Pulmonary artery endothelial cell (primary cell): ENCODE measurements around the gene SLMAP. TPM values are rescaled to one million over a fixed set of nuclear protein-coding genes. Genes with fewer than 3 reads are reported as not detected.
"Not testable (repeated sequence)": the region's sequence is repeated elsewhere in the genome, so short reads cannot be mapped to it uniquely, and the experiment has no call there.

Experiments
- DNase-seq: peaks from one replicate; pipeline ENCODE4 v3.0.0-alpha.2; 2011; ENCODE audit warnings: low read depth, low spot score
- total RNA-seq: library from RNA; depleted of rRNA; stranded (reverse); fragments of >200 nt; gene quantifications from 2 replicates; pipeline ENCODE4 v1.2.3, GENCODE V29; 2014

SLMAP gene
- total RNA-seq, 1 donor from 2014 or later, result 38.1 TPM

GRCh38 chr3:57884436-57884835, 128.3 kb downstream of the SLMAP start:
- DNase-seq, result not testable (repeated sequence)

DNA sequence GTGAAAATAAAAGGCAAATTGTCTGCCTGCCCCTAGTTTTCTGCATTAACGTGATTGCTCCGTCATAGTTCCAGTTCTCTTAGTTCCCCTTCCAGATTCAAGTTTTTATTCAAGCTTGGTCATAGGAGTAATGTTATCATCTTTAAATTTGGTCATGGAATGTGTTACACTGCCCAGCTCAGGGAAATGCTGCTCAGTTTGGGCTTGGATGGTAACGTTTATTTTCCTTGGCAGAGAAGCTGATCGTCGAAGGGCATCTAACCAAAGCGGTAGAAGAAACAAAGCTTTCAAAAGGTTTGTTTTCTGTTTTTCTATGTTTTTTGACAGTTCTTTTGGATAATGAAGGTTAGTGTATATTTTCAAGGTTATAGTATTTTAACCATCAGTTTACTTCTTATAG, 133.7 kb downstream of the SLMAP start:
- DNase-seq, result no peak

GRCh38 chr3:57890874-57891273, 134.8 kb downstream of the SLMAP start:
- DNase-seq, result no peak

GRCh38 chr3:57892423-57892822, 136.3 kb downstream of the SLMAP start:
- no peak for DNase-seq

- DNase-seq, result no peak
These were observed 137.0 kb downstream of the SLMAP start for GRCh38 chr3:57893156-57893555.

DNA sequence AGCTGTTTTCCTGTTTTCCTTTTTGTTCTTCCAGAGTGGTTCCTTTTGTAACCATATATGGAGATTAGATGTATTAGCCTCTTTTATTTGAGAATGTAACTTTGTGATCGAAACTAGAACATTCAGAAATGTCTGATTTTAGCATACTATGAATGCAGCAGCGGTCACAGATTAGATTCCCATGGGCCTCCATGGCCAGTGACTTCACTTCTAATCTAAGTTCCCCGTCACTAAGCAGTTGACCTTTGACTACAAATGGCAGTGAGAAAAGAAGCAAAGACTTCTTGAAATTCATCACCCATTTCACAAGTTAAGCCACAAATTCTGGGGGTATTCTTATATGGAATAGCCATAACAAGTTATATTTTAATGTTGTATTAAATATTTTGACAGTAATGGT, 137.6 kb downstream of the SLMAP start:
- DNase-seq, result no peak

DNA sequence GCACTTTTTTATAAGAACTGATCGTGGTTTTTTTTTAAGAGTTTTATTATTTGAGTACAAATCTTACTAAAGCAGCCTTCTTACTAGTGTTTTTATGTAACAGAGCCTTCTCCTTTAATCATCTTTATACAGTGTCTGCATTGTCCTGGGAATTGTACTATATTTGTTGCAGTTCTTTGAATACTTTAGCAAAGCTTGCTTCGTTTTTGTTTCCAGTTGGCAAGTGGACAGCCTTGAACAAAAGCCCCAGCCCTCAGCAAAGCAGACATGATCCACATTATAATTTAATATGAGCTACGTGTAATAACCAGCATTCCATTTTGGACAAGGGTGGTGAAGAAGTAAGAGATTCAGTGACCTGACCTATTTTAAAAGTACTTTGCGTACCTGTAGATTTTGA, 139.9 kb downstream of the SLMAP start:
- no peak for DNase-seq

GRCh38 chr3:57896691-57897090, 140.6 kb downstream of the SLMAP start:
- DNase-seq, result no peak

GRCh38 chr3:57900786-57901185, 144.7 kb downstream of the SLMAP start:
- no peak for DNase-seq

DNA sequence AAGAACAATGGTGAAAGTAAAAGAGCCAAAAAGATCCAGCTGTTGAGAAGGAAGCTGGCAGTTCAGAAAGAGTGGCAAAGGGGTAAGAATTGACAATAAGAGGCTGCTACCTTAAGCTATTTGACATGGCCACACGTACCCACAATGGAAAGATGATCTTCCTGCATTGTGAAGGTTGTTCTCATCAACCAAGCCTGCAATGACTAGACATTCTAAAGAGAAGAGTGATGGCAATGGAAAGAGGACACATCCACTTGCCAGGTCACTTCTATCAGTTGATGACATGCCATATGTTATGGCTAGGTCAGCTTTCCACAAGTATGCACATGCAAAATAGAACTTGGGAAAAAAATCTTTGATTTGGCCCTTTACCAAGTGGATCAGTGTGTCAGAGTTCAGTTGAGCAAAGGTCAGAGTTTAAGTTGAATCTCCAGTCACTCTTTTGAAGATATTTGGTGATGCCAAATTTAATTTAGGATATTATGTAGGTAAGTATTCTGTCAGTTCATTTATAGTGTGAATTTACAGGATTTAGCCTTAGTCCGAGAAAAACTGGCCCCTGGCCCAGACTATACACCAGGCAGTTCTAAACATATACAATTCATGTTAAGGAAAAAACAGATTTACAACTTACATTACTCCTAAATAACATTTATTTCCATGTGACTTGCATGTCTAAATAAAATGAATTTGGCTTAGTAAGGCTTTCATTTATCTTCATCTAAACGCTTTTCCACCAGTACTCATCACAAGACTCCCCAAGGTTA, 147.2 kb downstream of the SLMAP start:
- DNase-seq, result no peak

DNA sequence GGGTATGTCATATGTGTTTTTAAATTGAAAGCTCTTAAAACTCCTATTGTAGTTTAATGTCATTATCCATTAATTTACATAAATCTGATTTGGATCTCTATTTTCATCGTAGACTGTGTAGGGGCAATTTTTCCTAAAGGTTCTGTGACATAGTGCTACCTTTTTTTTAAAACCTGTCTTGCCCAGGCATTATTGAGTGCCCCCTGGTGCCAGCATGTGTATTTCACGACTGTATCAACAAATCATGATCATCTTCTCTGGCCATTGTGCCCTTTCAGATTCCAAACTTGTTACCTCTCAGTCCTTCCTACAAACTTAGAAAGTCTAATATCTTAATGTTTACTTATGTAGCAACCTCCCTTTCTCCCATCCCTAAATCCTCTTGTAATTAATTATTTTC, 154.9 kb downstream of the SLMAP start:
- DNase-seq, result no peak

GRCh38 chr3:57911593-57911992, 155.5 kb downstream of the SLMAP start:
- DNase-seq, result no peak

DNA sequence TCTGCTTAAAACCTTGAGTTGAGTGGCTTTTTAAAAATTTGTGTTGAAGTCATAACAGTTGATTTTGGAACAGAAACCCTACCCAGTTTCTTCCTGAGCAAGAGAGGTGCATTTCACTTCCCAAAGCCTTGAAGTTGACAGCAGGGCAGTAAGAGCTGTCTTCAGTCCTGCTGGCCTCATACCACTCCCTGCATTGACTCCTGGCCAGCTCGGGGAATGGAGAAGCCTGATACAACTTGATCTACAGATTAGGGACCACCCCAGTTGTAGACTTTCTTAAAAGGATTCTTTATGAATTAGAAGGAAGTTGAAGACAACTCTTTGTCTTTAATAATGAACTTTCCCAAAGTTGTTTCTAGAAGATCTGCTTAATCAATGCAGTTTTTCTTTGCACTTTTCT, 161.5 kb downstream of the SLMAP start:
- no peak for DNase-seq

DNA sequence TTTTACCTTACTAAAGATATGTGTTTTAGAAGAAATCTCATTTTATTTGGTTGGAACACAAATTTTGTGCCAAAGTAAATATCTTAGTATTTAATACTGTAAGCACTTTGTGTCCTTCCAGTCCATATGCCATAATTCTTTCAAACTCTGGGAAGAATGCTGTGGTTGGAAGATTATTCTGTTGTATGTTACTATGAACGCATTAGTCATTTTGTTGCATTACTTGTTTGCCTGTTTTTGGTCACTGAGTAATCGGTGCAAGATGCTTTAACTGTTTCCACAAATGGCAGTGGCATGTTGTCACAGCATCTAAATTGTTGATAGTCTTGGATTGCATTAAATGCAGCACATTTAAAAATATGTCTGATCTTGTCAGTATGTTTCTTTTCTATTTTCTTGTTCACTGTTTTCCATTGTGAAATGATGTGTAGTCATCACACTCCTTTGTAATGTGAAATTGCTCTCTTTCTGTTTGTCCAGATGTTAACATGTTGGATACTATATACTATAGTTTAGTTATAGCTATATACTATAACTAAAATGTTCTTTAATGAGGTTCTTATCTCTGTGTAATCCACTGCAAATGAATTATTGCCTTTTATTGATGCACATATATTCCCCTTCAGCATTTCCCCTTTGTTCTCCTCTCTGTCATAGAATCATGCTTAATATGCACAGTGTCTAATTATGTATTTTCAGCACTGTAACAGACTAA, 162.2 kb downstream of the SLMAP start:
- no peak for DNase-seq

- no peak for DNase-seq
These were observed 163.9 kb downstream of the SLMAP start for GRCh38 chr3:57919987-57920386.

DNA sequence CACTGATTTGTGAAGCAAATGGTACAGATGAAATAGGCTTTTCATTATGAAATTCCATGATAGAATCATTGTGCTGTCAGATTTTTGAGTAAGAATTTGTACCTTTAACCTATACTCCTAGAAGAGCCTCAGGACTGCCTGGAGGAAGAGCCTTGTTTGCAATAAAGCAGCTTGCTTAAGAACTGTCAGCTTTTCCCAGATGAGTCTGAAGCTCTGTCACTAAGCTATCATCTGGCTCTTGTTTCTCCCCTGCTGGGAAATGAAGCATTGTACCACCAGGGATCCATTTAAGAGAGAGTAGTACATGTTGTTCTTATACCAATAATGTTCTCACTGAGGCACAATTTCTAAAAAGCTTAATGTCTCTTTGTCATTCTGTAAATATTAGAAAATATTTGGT, 167.0 kb downstream of the SLMAP start:
- no peak for DNase-seq

DNA sequence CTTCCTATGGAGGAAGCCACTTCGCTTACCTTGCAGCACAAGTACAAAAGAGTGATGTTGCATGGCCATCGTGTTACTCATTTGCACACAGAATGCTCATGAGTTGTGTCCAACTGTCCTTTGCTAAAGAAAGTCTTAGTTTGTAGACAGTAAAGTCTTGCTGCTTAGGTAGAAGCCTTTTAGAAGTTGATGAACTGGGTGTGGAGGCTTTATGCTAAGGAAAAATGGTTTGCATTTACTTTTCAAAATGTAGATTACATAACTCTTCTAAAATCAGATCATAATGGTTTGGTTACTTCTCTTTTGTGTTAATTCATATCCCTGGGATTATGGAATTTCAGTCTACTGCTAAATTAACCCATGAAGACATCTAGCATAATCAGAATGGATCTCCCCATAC, 167.6 kb downstream of the SLMAP start:
- no peak for DNase-seq

DNA sequence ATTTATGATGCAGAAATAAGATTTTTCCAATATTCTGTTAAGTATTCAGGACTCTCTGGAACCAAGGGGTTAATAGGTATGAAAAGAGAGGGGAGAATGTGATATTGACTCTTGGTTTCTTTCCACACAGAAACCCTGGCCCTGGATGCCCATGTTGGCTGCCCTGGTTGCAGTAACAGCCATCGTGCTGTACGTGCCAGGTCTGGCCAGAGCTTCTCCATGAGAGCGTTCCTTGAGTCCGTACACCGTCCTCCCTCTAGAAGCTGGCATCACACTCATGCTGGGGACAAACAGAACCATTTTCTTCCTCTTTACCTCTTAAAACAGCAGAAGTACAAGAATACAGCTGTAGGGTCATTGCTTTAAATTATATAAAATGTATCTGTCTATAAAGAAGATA, 171.1 kb downstream of the SLMAP start:
- DNase-seq, result no peak

DNA sequence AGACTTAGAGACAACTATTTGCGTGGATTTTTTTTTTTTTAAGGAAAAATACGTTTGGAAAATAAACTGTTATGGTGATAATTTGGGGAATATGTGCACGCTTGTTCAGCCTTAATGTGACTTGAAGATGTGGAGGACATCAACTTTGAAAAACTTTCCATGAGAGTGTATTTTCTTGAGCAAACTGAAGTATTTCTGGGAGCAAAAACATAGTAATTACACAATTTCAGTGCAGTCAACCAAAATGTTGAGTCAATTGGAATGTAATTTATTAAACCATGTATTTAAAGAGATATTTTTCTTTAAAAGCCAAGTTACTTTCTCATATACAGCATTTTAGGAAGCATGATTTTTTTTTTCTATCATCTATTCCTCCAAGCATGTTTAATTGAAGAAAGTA, 171.8 kb downstream of the SLMAP start:
- DNase-seq, result no peak

DNA sequence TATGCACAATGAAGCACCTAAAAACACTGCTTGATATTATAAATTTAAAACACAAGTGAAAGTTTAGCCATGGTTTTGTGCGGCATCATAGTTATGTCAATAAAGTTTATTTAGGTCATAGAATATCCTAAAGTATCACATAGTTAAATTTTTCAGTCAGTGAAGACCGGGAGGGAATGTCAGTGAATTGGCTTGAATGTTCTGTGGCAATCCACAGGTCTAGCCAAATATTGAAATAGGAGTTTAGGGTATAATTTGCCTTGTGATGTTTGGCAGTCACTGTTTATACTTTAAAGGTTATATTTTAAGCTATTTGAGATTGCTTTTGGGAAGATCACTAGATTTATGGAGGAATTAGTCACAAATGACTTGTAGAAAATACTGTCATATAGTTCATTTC, 172.4 kb downstream of the SLMAP start:
- DNase-seq, result no peak

DNA sequence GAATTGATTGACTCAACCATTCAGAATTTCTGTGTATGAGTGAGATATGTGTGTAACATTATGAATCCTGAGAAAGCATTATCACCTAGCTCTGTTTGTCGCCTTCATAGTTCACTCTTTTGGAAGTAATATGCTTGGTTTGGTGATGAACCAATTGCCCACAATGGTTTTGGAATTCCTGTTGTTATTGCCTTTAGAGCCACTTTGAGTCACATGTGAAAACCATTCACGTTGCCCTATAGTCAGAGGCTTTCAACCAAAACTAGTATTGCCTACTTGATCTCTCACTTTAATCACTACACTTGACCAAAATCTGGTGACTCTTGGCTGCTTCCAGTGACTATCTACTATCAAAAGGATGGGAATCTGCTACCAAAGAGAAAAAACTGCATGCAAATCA, 173.9 kb downstream of the SLMAP start:
- no peak for DNase-seq

- DNase-seq, result no peak
These were observed 177.5 kb downstream of the SLMAP start for GRCh38 chr3:57933602-57934001.

DNA sequence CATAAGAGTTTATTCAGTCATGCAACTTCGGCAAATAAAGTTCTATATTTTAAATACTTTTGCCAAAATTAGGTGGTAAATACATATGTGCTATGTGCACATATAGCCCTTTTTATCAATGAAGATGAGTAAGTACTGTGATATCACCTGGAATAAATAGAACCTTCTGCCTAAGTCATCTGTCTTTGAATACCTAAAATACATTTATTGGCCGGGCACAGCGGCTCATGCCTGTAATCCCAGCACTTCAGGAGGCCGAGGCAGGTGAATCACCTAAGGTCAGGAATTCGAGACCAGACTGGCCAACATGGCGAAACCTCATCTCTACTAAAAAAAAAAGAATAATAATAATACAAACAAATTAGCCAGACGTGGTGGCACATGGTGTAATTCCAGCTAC, 178.3 kb downstream of the SLMAP start:
- no peak for DNase-seq
